CD14-positive monocyte (primary cell): ENCODE measurements around the gene SLC17A5. TPM values are rescaled to one million over a fixed set of nuclear protein-coding genes. Genes with fewer than 3 reads are reported as not detected.
A peak's percentile ranks its signal among the peaks of the same experiment; 100 is the strongest.

Experiments
- DNase-seq, 3 donors: peaks; one replicate each; pipeline ENCODE4 v3.0.0-alpha.2; 2011 to 2022
- H2AFZ ChIP-seq: 2 replicates; pipeline ENCODE4 v1.6.0; 2012; ENCODE audit warnings: mild to moderate bottlenecking, low read depth, low read length, inconsistent platforms; ENCODE audit not compliant: insufficient read depth, poor library complexity, severe bottlenecking
- H3K27ac ChIP-seq, 2 donors: 1 replicate in 1 of 2; 2 replicates in 1 of 2; pipeline ENCODE4 v1.5.1; 2012 to 2013; ENCODE audit warnings: low read length in 2 of 2, control low read depth in 1 of 2, inconsistent platforms in 1 of 2, low read depth in 1 of 2, mild to moderate bottlenecking in 1 of 2
- H3K27me3 ChIP-seq, 2 donors: one replicate each; pipeline versions ENCODE4 v1.6.0 to v1.6.1; 2011 to 2013; ENCODE audit warnings: low read length in 2 of 2; ENCODE audit not compliant: control insufficient read depth in 2 of 2, insufficient read depth in 2 of 2
- H3K36me3 ChIP-seq, 2 donors: replicated peaks in 1 of 2; 1 replicate in 1 of 2; 2 replicates in 1 of 2; pipeline versions ENCODE4 v1.5.1 to v1.6.1; 2012 to 2013; ENCODE audit warnings: low read length in 2 of 2, control low read depth in 1 of 2, inconsistent platforms in 1 of 2, mild to moderate bottlenecking in 1 of 2; ENCODE audit not compliant: insufficient read depth in 2 of 2, control insufficient read depth in 1 of 2
- H3K4me1 ChIP-seq, 2 donors: 1 replicate in 1 of 2; 2 replicates in 1 of 2; pipeline versions ENCODE4 v1.5.1 to v1.6.1; 2012 to 2013; ENCODE audit warnings: low read length in 2 of 2, control low read depth in 1 of 2, inconsistent platforms in 1 of 2, mild to moderate bottlenecking in 1 of 2, moderate library complexity in 1 of 2; ENCODE audit not compliant: insufficient read depth in 2 of 2, control insufficient read depth in 1 of 2
- H3K4me2 ChIP-seq: replicated peaks from 2 replicates; pipeline ENCODE3; 2012; ENCODE audit warnings: low read length, moderate library complexity, mild to moderate bottlenecking; ENCODE audit not compliant: poor library complexity, severe bottlenecking; ENCODE audit errors: extremely low read depth
- H3K4me3 ChIP-seq, 3 experiments: fragments of 200-600 bp in 1 of 3; sonication (generic) in 1 of 3; replicated peaks in 1 of 3; 1 replicate in 2 of 3; 2 replicates in 1 of 3; pipeline ENCODE4 v1.5.1; 2011 to 2013; ENCODE audit warnings: low read length in 3 of 3, mild to moderate bottlenecking in 3 of 3, control low read depth in 2 of 3, low read depth in 2 of 3, inconsistent platforms in 1 of 3, moderate library complexity in 1 of 3
- H3K79me2 ChIP-seq: 2 replicates; pipeline ENCODE4 v1.6.0; 2012; ENCODE audit warnings: mild to moderate bottlenecking, control low read depth, inconsistent platforms, low read length, moderate library complexity; ENCODE audit not compliant: insufficient read depth
- H3K9ac ChIP-seq: 2 replicates; pipeline ENCODE4 v1.6.0; 2017; ENCODE audit warnings: low read length, mild to moderate bottlenecking; ENCODE audit not compliant: insufficient read depth, poor library complexity, severe bottlenecking
- H3K9me3 ChIP-seq, 2 donors: replicated peaks in 1 of 2; 1 replicate in 1 of 2; 2 replicates in 1 of 2; pipeline versions ENCODE4 v1.5.1 to v1.6.1; 2012 to 2013; ENCODE audit warnings: low read length in 2 of 2, control low read depth in 1 of 2; ENCODE audit not compliant: control insufficient read depth in 1 of 2, insufficient read depth in 1 of 2
- H4K20me1 ChIP-seq: 2 replicates; pipeline ENCODE4 v1.6.0; 2012; ENCODE audit warnings: mild to moderate bottlenecking, low read length, control low read depth, moderate library complexity; ENCODE audit not compliant: insufficient read depth
- H3K27ac Mint-ChIP-seq, 7 donors: one replicate each; pipeline ENCODE4 v1.8.0; 2020; ENCODE audit warnings: mild to moderate bottlenecking in 7 of 7, mixed read lengths in 7 of 7, moderate library complexity in 6 of 7, inconsistent platforms in 2 of 7
- H3K27me3 Mint-ChIP-seq, 3 donors: one replicate each; pipeline ENCODE4 v1.8.0; 2021 to 2022; ENCODE audit warnings: low read depth in 3 of 3, mild to moderate bottlenecking in 3 of 3, mixed read lengths in 3 of 3, moderate library complexity in 3 of 3, inconsistent platforms in 1 of 3
- H3K36me3 Mint-ChIP-seq, 2 donors: one replicate each; pipeline ENCODE4 v1.8.0; 2020; ENCODE audit warnings: mixed read lengths in 2 of 2, inconsistent platforms in 1 of 2, mild to moderate bottlenecking in 1 of 2
- H3K4me1 Mint-ChIP-seq: one replicate; pipeline ENCODE4 v1.8.0; 2020; ENCODE audit warnings: mild to moderate bottlenecking, mixed read lengths
- H3K4me3 Mint-ChIP-seq, 2 donors: one replicate each; pipeline ENCODE4 v1.8.0; 2020; ENCODE audit warnings: mild to moderate bottlenecking in 2 of 2, mixed read lengths in 2 of 2, moderate library complexity in 1 of 2
- H3K9me3 Mint-ChIP-seq, 7 donors: one replicate each; pipeline ENCODE4 v1.8.0; 2020 to 2022; ENCODE audit warnings: mixed read lengths in 7 of 7, mild to moderate bottlenecking in 6 of 7, moderate library complexity in 6 of 7, inconsistent platforms in 2 of 7
- WGBS: methylation state at CpG from one replicate; pipeline ENCODE4 v1.1.5; 2013; ENCODE audit warnings: missing lambda C conversion rate; ENCODE audit not compliant: insufficient coverage; 5-methylcytosine and 5-hydroxymethylcytosine counted together
- intact Hi-C, 2 donors: fragments of 100-400 bp; cut with micrococcal nuclease; formaldehyde crosslinking; loops; one replicate each; pipeline versions ENCODE4 v1.15.0 to v1.15.1; 2023
- polyA plus RNA-seq, 3 donors: library from polyadenylated mRNA; depleted of rRNA in 1 of 3; unstranded in 2 of 3; stranded (reverse) in 1 of 3; fragments of 300-500 nt in 2 of 3; fragments of >200 nt in 1 of 3; fragmentation: Illumina TruSeq in 2 of 3; gene quantifications; 1 replicate in 2 of 3; 2 replicates in 1 of 3; pipeline ENCODE4 v1.2.3, GENCODE V29; 2012 to 2021
- TF ChIP-seq, protein P1 (sequence below): fragments of 200-600 bp; IDR thresholded peaks from one replicate; pipeline ENCODE4 v1.8.0; 2022; ENCODE audit warnings: antibody characterized with exemption, mild to moderate bottlenecking

Gene SLC17A5
- polyA plus RNA-seq, 3 donors, result 5.3 to 11.6 (median 9.4) TPM

DNA sequence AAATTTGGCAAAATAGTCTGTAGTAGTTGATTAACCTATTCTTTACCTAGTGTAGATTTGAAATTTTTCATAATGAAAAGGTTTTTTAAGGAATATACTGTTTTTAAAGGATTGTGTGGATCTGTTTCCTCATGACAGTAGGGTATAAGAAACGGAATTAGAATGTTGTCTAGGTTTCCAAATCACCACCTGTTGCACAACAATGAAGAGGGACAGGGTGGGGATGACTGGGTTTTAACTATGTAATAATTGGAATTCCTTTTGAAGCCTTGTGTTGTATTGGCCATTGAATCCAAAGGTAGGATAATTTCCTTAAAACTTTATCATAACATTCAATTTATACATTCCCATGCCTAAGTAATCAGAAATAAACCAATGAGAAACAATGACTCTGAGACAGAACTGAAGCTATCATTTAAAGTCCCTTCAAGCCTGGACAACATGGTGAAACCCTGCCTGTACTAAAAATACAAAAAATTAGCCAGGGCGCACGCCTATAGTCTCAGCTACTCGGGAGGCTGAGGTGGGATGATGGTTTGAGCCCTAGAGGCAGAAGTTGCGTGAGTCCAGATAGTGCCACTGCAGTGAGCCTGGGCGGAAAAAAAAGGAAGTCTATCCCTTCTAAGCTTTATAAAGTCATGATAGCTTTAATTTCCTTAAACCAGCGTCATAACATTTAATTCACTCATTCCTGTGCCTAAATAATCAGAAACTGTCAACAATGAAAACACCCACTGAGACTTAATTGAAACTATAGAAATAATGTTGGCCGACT, 18.3 kb upstream of the SLC17A5 start:
- peak overlapping the region in 1 of 3 experiments; percentile 35 for H3K4me3 ChIP-seq
- peak overlapping the region in 1 of 2 donors; percentile 42 for H3K27ac ChIP-seq
- peak overlapping the region in 1 of 2 donors; percentile 73 for H3K4me3 Mint-ChIP-seq
- peak; percentile 51 to 73 (median 70) for DNase-seq
- no peaks in the 10 kb centered on the region for H3K27me3 ChIP-seq
- H3K36me3 Mint-ChIP-seq, result no peaks in the 10 kb centered on the region
- H3K36me3 ChIP-seq, result no peaks in the 10 kb centered on the region
- no peaks in the 10 kb centered on the region for H4K20me1 ChIP-seq
- no peak overlapping the region for H3K9ac ChIP-seq
- TF ChIP-seq, protein P1, sequence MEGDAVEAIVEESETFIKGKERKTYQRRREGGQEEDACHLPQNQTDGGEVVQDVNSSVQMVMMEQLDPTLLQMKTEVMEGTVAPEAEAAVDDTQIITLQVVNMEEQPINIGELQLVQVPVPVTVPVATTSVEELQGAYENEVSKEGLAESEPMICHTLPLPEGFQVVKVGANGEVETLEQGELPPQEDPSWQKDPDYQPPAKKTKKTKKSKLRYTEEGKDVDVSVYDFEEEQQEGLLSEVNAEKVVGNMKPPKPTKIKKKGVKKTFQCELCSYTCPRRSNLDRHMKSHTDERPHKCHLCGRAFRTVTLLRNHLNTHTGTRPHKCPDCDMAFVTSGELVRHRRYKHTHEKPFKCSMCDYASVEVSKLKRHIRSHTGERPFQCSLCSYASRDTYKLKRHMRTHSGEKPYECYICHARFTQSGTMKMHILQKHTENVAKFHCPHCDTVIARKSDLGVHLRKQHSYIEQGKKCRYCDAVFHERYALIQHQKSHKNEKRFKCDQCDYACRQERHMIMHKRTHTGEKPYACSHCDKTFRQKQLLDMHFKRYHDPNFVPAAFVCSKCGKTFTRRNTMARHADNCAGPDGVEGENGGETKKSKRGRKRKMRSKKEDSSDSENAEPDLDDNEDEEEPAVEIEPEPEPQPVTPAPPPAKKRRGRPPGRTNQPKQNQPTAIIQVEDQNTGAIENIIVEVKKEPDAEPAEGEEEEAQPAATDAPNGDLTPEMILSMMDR, result no peak
- H3K4me1 ChIP-seq, result peaks cover 16 to 18% of the 10 kb centered on the region in 2 donors
- peak overlapping the region; percentile 48 for H3K4me2 ChIP-seq
- H3K79me2 ChIP-seq, result no peaks in the 10 kb centered on the region
- intact Hi-C loops, result no loop called here
- peaks cover 0 to 3% (median 0%) of the 10 kb centered on the region in 7 donors for H3K9me3 Mint-ChIP-seq
- no peak overlapping the region for H2AFZ ChIP-seq
- peaks cover 24% of the 10 kb centered on the region for H3K4me1 Mint-ChIP-seq
- peak overlapping the region in 5 of 7 donors; percentile 13 to 81 (median 70) for H3K27ac Mint-ChIP-seq
- H3K9me3 ChIP-seq, result no peaks in the 10 kb centered on the region
- peaks cover 0 to 3% (median 0%) of the 10 kb centered on the region in 3 donors for H3K27me3 Mint-ChIP-seq
- no CpG with 5 or more reads among the region's 8 CpGs for WGBS

DNA sequence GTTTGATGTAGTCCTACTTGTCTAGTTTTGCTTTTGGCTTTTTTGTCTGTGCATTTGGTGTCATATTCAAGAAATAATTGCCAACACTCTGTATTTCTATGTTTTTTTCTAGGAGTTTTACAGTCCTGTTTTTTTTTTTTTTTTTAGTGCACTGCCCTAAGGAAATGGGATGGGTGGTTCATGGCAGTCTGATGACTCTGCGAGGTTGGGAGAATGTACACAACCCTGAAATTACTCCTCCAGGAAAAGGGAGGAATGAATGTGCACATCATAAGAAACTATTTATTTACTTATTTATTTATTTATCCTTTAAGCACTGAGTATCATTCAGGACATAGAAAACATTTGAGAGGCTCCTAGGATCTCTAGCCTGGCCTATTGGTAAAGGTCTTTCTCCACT, 15.2 kb upstream of the SLC17A5 start:
- Histone ChIP-seq H3K79me2 (no peaks in the 10 kb centered on the region), H3K4me1 (peaks cover 16 to 18% of the 10 kb centered on the region in 2 donors), H3K36me3 (no peaks in the 10 kb centered on the region), H3K9me3 (no peaks in the 10 kb centered on the region), H3K9ac (no peak overlapping the region), H2AFZ (no peak overlapping the region), H3K27ac (no peak overlapping the region), H3K4me2 (no peak overlapping the region), H3K4me3 (no peak overlapping the region), H3K27me3 (no peaks in the 10 kb centered on the region), H4K20me1 (no peaks in the 10 kb centered on the region)
- TF ChIP-seq, protein P1, result no peak
- DNase-seq, result no peak
- Mint-ChIP-seq H3K4me1 (peaks cover 24% of the 10 kb centered on the region), H3K4me3 (no peak overlapping the region), H3K9me3 (no peaks in the 10 kb centered on the region), H3K36me3 (no peaks in the 10 kb centered on the region), H3K27ac (no peak overlapping the region), H3K27me3 (peaks cover 0 to 3% (median 0%) of the 10 kb centered on the region in 3 donors)
- WGBS, result no CpG with 5 or more reads among the region's 1 CpG
- intact Hi-C loops, result no loop called here
